NB4 (cell line): Measurements from ENCODE around the gene DCLK1.

ENCODE experiments used
- CTCF ChIP-seq: IDR thresholded peaks from one replicate; pipeline ENCODE4 v1.5.1; 2012; ENCODE audit warnings: low read depth, low read length
- POLR2A ChIP-seq: IDR thresholded peaks from 2 replicates; pipeline ENCODE4 v1.6.1; 2011; ENCODE audit warnings: mild to moderate bottlenecking; ENCODE audit not compliant: insufficient read length; ENCODE audit errors: extremely low read depth

- TF ChIP-seq POLR2A = no peak
- no peak for TF ChIP-seq CTCF
Measured at GRCh38 chr13:36142735-36143134, 11.6 kb upstream of the DCLK1 start.
